OCI-LY3 (cell line): ENCODE measurements around the gene PRKCE.

ENCODE experiments used
- H2AFZ ChIP-seq: fragments of 200-600, 300-600 bp; shearing (Covaris generic); 2 replicates; pipeline ENCODE4 v1.6.0; 2014; ENCODE audit warnings: antibody characterized with exemption, low read depth, low read length
- H3K27ac ChIP-seq: fragments of 200-600, 300-600 bp; sonication (generic); 2 replicates; pipeline ENCODE4 v1.5.1; 2014; ENCODE audit warnings: mild to moderate bottlenecking, low read length, moderate library complexity, mixed read lengths
- H3K27me3 ChIP-seq: fragments of 200-600, 300-600 bp; sonication (generic); 2 replicates; pipeline ENCODE4 v1.6.1; 2014; ENCODE audit warnings: low read depth, low read length, mixed read lengths
- H3K36me3 ChIP-seq: fragments of 200-600, 300-600 bp; sonication (generic); replicated peaks from 2 replicates; pipeline ENCODE3; 2014; ENCODE audit warnings: low read depth, low read length, mixed read lengths
- H3K4me1 ChIP-seq: fragments of 300-600, 200-600 bp; sonication (generic); 2 replicates; pipeline ENCODE4 v1.6.1; 2014; ENCODE audit warnings: low read length, mixed read lengths
- H3K4me2 ChIP-seq: fragments of 200-600, 300-600 bp; sonication (generic); 2 replicates; pipeline ENCODE4 v1.6.1; 2014; ENCODE audit warnings: low read length, mixed read lengths
- H3K4me3 ChIP-seq: fragments of 300-600, 200-600 bp; sonication (generic); 2 replicates; pipeline ENCODE4 v1.5.1; 2014; ENCODE audit warnings: antibody characterized with exemption, mild to moderate bottlenecking, low read length, moderate library complexity
- H3K79me2 ChIP-seq: fragments of 300-600, 200-600 bp; shearing (Covaris generic); 2 replicates; pipeline ENCODE4 v1.6.1; 2014; ENCODE audit warnings: mild to moderate bottlenecking, low read length, mixed read lengths
- H3K9ac ChIP-seq: fragments of 300-600, 200-600 bp; shearing (Covaris generic); 2 replicates; pipeline ENCODE4 v1.6.0; 2014; ENCODE audit warnings: mild to moderate bottlenecking, low read length, moderate library complexity
- H3K9me3 ChIP-seq: fragments of 200-600, 300-600 bp; shearing (Covaris generic); 2 replicates; pipeline ENCODE4 v1.6.1; 2014; ENCODE audit warnings: low read length, mixed read lengths; ENCODE audit not compliant: insufficient read depth
- H4K20me1 ChIP-seq: fragments of 200-600, 300-600 bp; sonication (generic); 2 replicates; pipeline ENCODE4 v1.6.1; 2016; ENCODE audit warnings: low read length, mixed read lengths; ENCODE audit not compliant: insufficient read depth
- EZH2phosphoT487 ChIP-seq: fragments of 200-600 bp; shearing (Covaris generic); IDR thresholded peaks from 2 replicates; pipeline ENCODE4 v1.6.1; 2018; ENCODE audit warnings: antibody characterized with exemption, mixed run types, low read depth
- TF ChIP-seq, protein P1 (sequence below): fragments of 200-600, 300-600 bp; sonication (generic); IDR thresholded peaks from 2 replicates; pipeline ENCODE4 v1.5.1; 2014; ENCODE audit warnings: antibody characterized with exemption, low read length, low read depth

Gene PRKCE

DNA sequence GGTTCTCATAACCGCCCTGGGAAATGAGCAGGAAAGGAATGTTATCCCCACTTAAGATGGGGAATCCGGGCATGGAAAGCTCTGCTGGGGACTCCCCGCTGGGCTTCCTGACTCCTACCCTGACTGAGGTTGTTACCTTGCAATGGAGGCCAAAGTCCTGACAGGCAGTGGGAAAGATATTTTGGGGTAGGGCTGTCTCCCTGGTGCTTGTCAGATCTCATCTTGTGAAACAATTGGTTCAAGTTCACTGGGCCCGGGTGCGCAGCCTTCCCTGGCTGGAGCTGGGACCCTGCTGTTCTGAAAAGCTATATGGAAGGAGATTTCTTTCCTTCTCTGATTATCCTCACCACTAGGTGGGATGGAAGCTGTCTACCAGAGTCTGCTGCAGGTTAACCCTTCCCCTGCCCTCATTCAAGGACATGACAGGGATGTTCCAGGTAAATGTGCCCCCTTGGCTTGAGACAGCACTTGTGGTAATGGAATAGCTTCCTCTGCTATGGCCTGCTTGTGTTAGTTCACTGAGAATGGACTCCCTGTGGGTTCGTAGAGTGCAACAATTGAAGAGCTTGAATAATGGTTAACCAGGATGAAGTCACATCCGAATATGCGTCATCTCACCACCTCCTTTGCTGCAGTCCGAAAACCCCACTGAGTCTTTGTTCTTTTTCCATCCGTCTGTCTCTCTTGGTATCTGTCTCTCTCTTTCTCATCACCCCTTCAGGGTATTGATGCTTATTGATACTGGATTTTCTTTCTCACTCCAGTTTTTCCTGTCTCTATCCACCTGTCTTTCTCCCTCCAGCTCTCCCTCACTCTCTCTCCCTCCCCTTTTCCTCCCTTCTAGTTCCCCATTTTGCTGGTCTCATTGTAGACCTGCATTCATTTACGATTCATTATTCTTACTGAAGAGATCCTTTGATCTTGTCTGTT is 577.9 kb downstream of the PRKCE start:
- Histone ChIP-seq H3K27ac (peak overlapping the region; percentile 81), H4K20me1 (no peaks in the 10 kb centered on the region), H3K9ac (peak overlapping the region; percentile 58), H3K4me3 (peak overlapping the region; percentile 71), H3K27me3 (no peaks in the 10 kb centered on the region), H3K79me2 (no peaks in the 10 kb centered on the region), H2AFZ (peak overlapping the region; percentile 85), H3K4me1 (peaks cover 77% of the 10 kb centered on the region), H3K36me3 (no peaks in the 10 kb centered on the region), H3K9me3 (no peaks in the 10 kb centered on the region), H3K4me2 (peak overlapping the region; percentile 98)
- TF ChIP-seq, protein P1, sequence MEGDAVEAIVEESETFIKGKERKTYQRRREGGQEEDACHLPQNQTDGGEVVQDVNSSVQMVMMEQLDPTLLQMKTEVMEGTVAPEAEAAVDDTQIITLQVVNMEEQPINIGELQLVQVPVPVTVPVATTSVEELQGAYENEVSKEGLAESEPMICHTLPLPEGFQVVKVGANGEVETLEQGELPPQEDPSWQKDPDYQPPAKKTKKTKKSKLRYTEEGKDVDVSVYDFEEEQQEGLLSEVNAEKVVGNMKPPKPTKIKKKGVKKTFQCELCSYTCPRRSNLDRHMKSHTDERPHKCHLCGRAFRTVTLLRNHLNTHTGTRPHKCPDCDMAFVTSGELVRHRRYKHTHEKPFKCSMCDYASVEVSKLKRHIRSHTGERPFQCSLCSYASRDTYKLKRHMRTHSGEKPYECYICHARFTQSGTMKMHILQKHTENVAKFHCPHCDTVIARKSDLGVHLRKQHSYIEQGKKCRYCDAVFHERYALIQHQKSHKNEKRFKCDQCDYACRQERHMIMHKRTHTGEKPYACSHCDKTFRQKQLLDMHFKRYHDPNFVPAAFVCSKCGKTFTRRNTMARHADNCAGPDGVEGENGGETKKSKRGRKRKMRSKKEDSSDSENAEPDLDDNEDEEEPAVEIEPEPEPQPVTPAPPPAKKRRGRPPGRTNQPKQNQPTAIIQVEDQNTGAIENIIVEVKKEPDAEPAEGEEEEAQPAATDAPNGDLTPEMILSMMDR = peak; percentile 17; the same call in 1 of the 2 replicates
- no peak for TF ChIP-seq EZH2phosphoT487

DNA sequence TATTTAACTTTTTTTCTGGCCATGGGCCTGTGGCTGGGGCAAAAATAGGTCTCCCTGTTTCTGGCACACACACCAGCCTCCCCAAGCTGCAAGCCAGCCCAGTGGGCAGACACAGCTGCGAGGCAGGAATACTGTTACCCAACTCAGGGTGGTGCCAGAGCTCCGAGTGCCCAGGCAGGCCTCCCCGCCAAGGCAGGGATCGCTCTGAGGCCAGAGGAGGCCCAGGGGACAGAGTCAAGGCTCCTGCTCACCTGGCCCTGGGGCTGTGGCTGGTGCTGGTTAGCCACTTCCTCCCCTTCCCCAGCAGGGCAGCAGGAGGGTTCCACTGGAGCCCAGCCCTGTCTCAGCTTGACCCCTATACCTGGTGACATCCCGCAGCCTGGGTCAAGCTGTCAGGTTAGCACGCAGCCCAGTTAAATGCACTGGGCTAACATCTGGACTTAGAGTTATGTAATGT is 578.7 kb downstream of the PRKCE start:
- Histone ChIP-seq H3K9me3 (no peaks in the 10 kb centered on the region), H2AFZ (peak overlapping the region; percentile 85), H3K4me2 (peak overlapping the region; percentile 98), H3K4me3 (peak overlapping the region; percentile 71), H3K79me2 (no peaks in the 10 kb centered on the region), H3K27ac (peak overlapping the region; percentile 81), H3K36me3 (no peaks in the 10 kb centered on the region), H4K20me1 (no peaks in the 10 kb centered on the region), H3K4me1 (peaks cover 69% of the 10 kb centered on the region), H3K9ac (peak overlapping the region; percentile 58), H3K27me3 (no peaks in the 10 kb centered on the region)
- TF ChIP-seq, protein P1 = peak; percentile 39
- no peak for TF ChIP-seq EZH2phosphoT487

DNA sequence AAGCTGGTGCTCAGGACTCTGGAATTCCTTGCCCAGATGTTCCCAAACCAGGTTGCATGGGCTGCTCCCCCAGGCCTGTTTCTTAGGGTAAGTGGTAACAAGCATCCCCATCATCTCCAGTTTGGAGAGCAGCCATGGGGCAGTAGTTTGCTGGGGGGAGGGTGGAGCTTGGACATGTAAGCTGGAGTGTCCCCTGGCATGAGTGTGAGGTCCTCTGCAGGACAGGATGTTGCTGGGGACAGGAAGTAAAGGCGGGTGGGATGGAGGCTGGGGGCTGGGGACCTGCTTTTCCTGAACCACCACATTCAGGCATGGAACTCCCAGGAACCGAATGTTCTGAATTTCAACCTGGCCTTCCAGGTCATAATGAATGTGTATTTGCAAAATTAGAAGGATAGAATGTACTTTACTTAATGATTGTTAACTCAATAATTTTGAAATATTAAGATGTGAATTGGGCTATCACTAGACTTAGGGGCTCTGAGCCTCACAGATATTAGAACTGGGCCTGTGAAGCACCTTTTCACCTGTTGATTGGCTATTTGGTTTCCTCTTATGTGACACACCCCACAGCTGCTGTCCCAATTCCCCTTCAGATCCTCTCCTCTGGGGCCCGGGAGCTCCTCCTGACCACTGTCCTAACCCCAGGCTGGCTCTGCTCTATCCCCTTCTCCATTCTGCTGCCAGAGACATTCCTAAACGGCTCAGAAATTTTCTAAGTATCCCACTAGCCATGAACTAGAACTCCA is 579.4 kb downstream of the PRKCE start:
- H3K4me2 ChIP-seq = peak overlapping the region; percentile 98
- H3K9me3 ChIP-seq = no peaks in the 10 kb centered on the region
- H3K79me2 ChIP-seq = no peaks in the 10 kb centered on the region
- H3K36me3 ChIP-seq = no peaks in the 10 kb centered on the region
- H3K9ac ChIP-seq = peak overlapping the region; percentile 58; the same call in 1 of the 2 replicates
- peak overlapping the region; percentile 81 for H3K27ac ChIP-seq
- no peak overlapping the region for H2AFZ ChIP-seq
- no peaks in the 10 kb centered on the region for H4K20me1 ChIP-seq
- H3K27me3 ChIP-seq = no peaks in the 10 kb centered on the region
- peaks cover 66% of the 10 kb centered on the region for H3K4me1 ChIP-seq
- TF ChIP-seq EZH2phosphoT487 = no peak
- TF ChIP-seq, protein P1 = no peak
- H3K4me3 ChIP-seq = no peak overlapping the region

DNA sequence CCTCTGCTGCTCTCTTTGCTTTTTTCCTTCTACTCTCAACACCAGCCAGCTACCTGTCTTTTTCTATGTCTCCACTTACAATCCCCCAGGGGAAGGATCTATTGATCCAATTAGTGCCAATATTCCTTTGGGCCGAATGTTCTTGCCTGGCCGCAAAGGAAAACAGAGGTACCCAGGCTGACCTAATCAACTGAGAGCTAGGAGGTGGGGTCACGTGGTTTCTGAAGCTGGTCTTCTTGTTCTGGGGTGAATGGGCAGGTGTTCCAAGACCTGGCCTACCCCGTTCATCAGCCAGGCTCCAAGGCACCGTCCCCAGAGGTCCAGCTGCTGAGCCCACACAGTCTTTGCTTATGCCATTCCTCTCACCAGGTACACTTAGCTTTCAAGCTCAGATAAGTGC is 580.2 kb downstream of the PRKCE start:
- H3K79me2 ChIP-seq = no peaks in the 10 kb centered on the region
- no peaks in the 10 kb centered on the region for H3K27me3 ChIP-seq
- H2AFZ ChIP-seq = no peak overlapping the region
- peak overlapping the region; percentile 33; the same call in 1 of the 2 replicates for H3K4me2 ChIP-seq
- H3K4me3 ChIP-seq = no peak overlapping the region
- H3K27ac ChIP-seq = no peak overlapping the region
- no peaks in the 10 kb centered on the region for H4K20me1 ChIP-seq
- no peak overlapping the region for H3K9ac ChIP-seq
- peaks cover 57% of the 10 kb centered on the region for H3K4me1 ChIP-seq
- TF ChIP-seq, protein P1 = no peak
- no peaks in the 10 kb centered on the region for H3K9me3 ChIP-seq
- H3K36me3 ChIP-seq = no peaks in the 10 kb centered on the region
